ENCODE data around the gene AGBL4. TPM values are rescaled to one million over a fixed set of nuclear protein-coding genes. Genes with fewer than 3 reads are reported as not detected.

AGBL4 gene
- total and polyA plus RNA-seq, 8 donors = 0.32 to 1.3 (median 0.87) TPM

DNA sequence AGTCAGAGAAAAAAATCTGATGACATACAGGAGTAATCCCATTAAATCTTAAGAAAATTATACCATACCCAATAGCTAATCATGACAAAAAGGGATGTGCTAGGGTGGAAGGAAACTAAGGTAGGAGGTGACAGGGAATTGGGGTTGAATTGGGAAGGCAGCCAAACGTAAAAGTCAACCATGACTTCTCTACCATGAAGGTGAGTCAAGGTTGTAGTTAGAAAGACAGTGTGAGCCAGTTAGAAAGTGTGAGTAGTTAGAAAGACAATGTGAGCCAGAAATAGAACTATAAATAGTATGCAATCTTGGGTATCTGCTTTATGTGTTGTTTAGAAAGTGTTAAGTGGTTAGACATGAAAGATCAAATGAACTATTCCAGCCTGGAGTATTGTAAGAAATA is 556.8 kb downstream of the AGBL4 start:
- intact Hi-C loops (cut with DNase I) = no loop called here
- H3K4me1 ChIP-seq = no peaks in the 10 kb centered on the region
- TF ChIP-seq CTCF (IDR thresholded peaks at IDR 0.05) = no peak
- no peaks in the 10 kb centered on the region for H3K9me3 ChIP-seq
- no peak overlapping the region for H3K4me3 ChIP-seq
- H3K27ac ChIP-seq = no peak overlapping the region
- DNase-seq (no peak), ATAC-seq (no peak)
- no peaks in the 10 kb centered on the region for H3K36me3 ChIP-seq
- H3K27me3 ChIP-seq = no peaks in the 10 kb centered on the region

DNA sequence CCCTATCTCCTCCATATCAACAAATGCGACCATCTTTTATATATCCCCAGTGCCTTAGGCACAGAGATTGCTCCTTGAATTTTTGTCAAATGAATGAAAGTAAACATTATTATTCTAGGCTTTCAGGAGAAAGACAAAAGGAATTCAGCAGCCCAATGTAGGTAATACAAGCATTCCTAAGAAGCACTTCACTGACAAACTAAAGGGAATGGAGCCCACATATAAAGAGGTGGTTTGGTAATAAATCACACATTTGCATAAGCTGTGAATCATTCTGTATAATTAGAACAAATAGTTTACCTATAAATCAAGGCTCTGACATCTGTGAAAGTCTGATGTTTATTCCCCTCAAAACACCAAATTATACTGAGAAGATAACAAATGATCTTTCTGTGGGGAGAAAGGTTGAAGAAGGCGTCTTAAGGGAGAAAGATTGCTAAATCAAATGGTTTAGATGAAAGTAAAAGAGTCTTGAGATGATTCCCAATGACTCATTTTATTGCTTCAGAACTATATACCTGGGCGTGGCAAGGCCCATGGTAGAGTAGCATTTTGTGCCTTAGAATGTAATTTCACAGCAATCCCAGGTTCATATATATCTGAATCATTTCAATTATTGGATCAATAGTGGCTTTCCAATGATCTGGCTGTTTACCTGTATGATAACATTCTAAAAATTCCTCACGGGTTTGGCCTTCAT is 558.1 kb downstream of the AGBL4 start:
- DNase-seq (no peak), ATAC-seq (no peak)
- no peak for TF ChIP-seq CTCF (IDR thresholded peaks at IDR 0.05)
- intact Hi-C loops (cut with DNase I) = no loop called here
- H3K27me3 ChIP-seq = no peaks in the 10 kb centered on the region
- no peak overlapping the region for H3K27ac ChIP-seq
- no peaks in the 10 kb centered on the region for H3K4me1 ChIP-seq
- H3K36me3 ChIP-seq = no peaks in the 10 kb centered on the region
- H3K4me3 ChIP-seq = no peak overlapping the region
- H3K9me3 ChIP-seq = no peaks in the 10 kb centered on the region

DNA sequence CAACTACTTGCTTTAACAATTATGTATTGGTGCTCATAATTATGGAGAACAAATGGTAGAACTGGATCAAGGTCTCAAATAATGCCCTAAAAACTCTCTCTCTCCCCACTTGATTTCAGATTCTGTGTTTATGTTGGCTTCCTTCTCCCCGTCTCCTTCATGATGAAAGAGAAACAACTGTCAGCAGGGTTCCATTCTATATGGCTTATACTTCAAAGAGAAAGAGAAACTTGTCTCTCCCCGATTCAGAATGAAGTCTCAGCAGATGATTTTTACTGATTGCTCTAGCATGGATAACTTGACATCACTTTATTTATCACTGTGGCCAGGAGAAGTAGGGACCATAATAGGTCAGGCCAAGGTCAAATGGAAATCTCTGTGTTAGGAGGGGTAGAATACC is 575.6 kb downstream of the AGBL4 start:
- H3K4me3 ChIP-seq = no peak overlapping the region
- no peak for TF ChIP-seq CTCF (IDR thresholded peaks at IDR 0.05)
- no peak for DNase-seq
- H3K36me3 ChIP-seq = no peaks in the 10 kb centered on the region
- no peak for ATAC-seq
- intact Hi-C loops (cut with DNase I) = no loop called here
- peaks cover 0 to 14% of the 10 kb centered on the region in 2 donors for H3K9me3 ChIP-seq
- H3K27me3 ChIP-seq = no peaks in the 10 kb centered on the region
- H3K27ac ChIP-seq = no peak overlapping the region
- no peaks in the 10 kb centered on the region for H3K4me1 ChIP-seq

- no peak overlapping the region for H3K4me3 ChIP-seq
- TF ChIP-seq CTCF (IDR thresholded peaks at IDR 0.05) = no peak
- no peaks in the 10 kb centered on the region for H3K36me3 ChIP-seq
- no peak for ATAC-seq
- no peaks in the 10 kb centered on the region for H3K4me1 ChIP-seq
- no peaks in the 10 kb centered on the region for H3K27me3 ChIP-seq
- intact Hi-C loops (cut with DNase I) = no loop called here
- no peak for DNase-seq
- H3K9me3 ChIP-seq = peaks cover 0 to 29% of the 10 kb centered on the region in 2 donors
- no peak overlapping the region for H3K27ac ChIP-seq
These were observed 586.9 kb downstream of the AGBL4 start for GRCh38 chr1:49436865-49437264.

GRCh38 chr1:49435291-49435690 is 588.5 kb downstream of the AGBL4 start:
- ATAC-seq (no peak), DNase-seq (no peak)
- no peaks in the 10 kb centered on the region for H3K27me3 ChIP-seq
- H3K4me3 ChIP-seq = no peak overlapping the region
- H3K9me3 ChIP-seq = peaks cover 0 to 16% of the 10 kb centered on the region in 2 donors
- intact Hi-C loops (cut with DNase I) = no loop called here
- no peak for TF ChIP-seq CTCF (IDR thresholded peaks at IDR 0.05)
- no peak overlapping the region for H3K27ac ChIP-seq
- no peaks in the 10 kb centered on the region for H3K4me1 ChIP-seq
- H3K36me3 ChIP-seq = no peaks in the 10 kb centered on the region
